ENCODE results near the gene TBC1D2.

Gene TBC1D2

GRCh38 chr9:98215821-98216220, 39.6 kb downstream of the TBC1D2 start:
- DNase-seq (ENCODE audit: low read depth in 2 of 2), result no peak

- DNase-seq (ENCODE audit: low read depth in 2 of 2), result no peak
These were observed 40.2 kb downstream of the TBC1D2 start for GRCh38 chr9:98215271-98215670.

- DNase-seq (ENCODE audit: low read depth in 2 of 2), result no peak
These were observed 40.6 kb downstream of the TBC1D2 start for GRCh38 chr9:98214811-98215210.

GRCh38 chr9:98211260-98211659, 44.2 kb downstream of the TBC1D2 start:
- DNase-seq (ENCODE audit: low read depth in 2 of 2), result no peak

GRCh38 chr9:98210435-98210834, 45.0 kb downstream of the TBC1D2 start:
- no peak for DNase-seq (ENCODE audit: low read depth in 2 of 2)

DNA sequence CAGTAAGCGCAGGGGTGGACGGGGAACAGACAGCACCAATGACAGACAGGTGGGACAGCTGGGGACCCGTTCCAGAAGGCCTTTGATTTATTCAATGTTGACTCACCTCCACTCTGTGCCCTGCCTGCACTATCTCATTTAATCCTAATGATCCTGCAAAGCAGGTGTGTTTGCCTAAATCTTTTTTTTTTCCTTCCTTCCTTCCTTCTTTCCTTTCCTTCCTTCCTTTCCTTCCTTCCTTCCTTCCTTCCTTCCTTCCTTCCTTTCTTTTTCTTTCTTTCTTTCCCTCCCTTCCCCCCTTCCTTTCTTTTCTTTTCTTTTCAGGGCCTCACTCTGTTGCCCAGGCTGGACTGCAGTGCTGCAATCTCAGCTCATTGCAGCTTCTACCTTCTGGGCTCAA, 45.9 kb downstream of the TBC1D2 start:
- no peak for DNase-seq (ENCODE audit: low read depth in 2 of 2)

GRCh38 chr9:98208635-98209034, 46.8 kb downstream of the TBC1D2 start:
- no peak for DNase-seq (ENCODE audit: low read depth in 2 of 2)

GRCh38 chr9:98207606-98208005, 47.8 kb downstream of the TBC1D2 start:
- DNase-seq (ENCODE audit: low read depth in 2 of 2), result no peak

DNA sequence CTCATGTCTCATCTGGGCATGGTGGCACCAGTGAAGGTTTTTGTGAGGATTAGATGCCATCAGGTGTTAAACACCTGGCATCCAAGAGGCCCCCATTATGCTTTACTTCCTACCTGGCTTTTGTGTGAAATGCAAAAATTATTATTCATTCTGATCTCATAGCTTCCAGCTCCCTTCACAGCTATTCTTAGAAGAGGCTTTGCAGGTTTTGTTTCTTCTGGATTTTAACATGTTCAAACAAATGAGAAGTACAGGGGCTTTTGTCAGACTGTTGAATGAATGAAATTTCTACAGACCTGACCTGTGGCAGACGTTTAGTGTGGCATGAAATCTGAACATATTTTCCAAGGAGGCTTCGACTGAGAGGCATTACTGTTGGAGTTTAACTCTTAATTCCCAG, 48.7 kb downstream of the TBC1D2 start:
- DNase-seq (ENCODE audit: low read depth in 2 of 2), result no peak

GRCh38 chr9:98204692-98205091, 50.8 kb downstream of the TBC1D2 start:
- DNase-seq (ENCODE audit: low read depth in 2 of 2), result no peak

DNA sequence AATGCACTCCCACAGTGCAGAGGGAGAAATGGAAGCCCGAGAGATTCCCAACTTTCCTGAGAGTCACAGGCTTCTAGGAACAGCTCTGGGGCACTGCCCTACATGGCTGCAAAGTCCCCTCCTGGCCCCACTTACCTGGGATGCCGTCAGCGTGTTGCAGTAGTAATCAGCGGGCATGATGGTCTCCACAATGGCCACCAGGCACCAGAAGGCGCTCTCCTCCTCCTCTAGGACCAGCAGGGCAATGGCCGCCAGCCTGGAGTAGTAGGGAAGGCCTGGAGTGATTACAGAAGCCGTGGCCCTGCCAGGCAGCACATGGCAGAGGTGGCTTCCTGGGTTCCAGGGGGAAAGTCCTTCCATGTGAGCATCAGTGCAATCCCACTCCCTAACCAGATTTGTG, 52.3 kb downstream of the TBC1D2 start:
- no peak for DNase-seq (ENCODE audit: low read depth in 2 of 2)

DNA sequence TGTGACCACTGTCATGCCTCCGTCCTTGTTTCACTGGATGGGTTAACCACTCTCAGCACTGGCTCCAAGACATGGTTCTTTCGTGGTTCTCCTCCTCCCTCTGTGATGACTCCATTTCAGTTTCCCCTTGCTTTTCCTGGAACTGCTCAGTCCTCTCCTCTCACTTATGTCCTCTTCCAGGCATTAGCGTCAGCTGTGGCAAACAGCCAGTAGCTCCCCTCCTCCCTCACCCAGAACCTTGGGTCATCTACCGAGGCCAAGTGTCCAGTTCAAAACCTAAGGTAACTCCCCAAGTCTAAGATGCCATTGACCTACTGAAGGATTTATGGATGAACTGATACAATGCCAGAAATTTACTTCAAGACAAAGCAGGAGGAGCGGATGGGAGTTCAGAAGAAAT, 53.2 kb downstream of the TBC1D2 start:
- no peak for DNase-seq (ENCODE audit: low read depth in 2 of 2)

GRCh38 chr9:98201749-98202148, 53.7 kb downstream of the TBC1D2 start:
- no peak for DNase-seq (ENCODE audit: low read depth in 2 of 2)

GRCh38 chr9:98201102-98201501, 54.3 kb downstream of the TBC1D2 start:
- no peak for DNase-seq (ENCODE audit: low read depth in 2 of 2)

GRCh38 chr9:98199388-98200033, 55.9 kb downstream of the TBC1D2 start:
- DNase-seq (ENCODE audit: low read depth in 2 of 2), result no peak

- DNase-seq (ENCODE audit: low read depth in 2 of 2), result no peak
These were observed 59.8 kb downstream of the TBC1D2 start for GRCh38 chr9:98195671-98196070.

GRCh38 chr9:98193336-98193944, 62.0 kb downstream of the TBC1D2 start:
- no peak for DNase-seq (ENCODE audit: low read depth in 2 of 2)

DNA sequence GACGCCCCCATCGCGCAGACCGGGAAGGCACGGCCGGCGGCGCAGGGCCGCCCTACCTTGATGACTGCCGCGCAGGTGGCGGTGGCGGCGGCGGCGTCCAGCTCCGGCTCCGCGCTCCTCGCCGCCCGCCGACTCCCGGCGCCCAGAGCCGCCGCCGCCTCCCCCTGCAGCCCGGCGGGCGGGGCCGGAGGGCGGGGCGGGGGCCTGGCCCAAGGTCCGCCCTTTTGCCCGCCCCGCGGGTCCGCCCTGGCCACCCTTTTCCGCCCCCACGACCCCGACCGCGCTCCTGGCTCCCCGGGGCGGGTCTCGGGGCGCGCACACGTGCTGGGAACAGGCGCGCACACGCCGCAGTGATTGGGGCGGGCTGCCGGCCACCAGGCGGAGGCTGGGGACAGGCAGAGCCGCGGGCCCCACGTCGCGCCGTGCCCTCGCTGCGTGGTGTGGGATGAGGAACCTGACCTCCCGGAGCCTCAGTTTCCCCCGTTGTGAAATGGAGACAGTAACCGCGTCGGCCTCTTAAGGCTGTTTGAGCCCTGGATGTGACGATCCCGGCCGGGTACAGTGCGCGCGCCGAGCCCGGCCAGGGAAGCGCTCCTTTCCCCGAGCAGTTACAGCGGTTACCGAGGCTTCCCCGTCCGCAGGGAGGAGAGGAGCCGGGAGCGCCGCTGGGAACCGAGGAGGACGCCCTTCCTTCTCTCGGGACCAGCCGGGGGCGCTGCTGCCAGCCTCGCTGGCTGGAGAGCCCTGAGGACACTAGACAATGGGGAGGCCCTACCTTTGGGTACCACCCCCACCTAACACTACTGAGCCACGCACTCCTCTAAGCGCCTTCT, 62.7 kb downstream of the TBC1D2 start, which contains the start of gene CORO2A:
TSS of gene CORO2A (minus strand) at position 135 of the 833 bp plus-strand sequence. CDS start 34,977 bp downstream, outside the sequence.
- peak; percentile 47 to 52 for DNase-seq (ENCODE audit: low read depth in 2 of 2)

- no peak for DNase-seq (ENCODE audit: low read depth in 2 of 2)
These were observed 63.6 kb downstream of the TBC1D2 start for GRCh38 chr9:98191671-98192502.

DNA sequence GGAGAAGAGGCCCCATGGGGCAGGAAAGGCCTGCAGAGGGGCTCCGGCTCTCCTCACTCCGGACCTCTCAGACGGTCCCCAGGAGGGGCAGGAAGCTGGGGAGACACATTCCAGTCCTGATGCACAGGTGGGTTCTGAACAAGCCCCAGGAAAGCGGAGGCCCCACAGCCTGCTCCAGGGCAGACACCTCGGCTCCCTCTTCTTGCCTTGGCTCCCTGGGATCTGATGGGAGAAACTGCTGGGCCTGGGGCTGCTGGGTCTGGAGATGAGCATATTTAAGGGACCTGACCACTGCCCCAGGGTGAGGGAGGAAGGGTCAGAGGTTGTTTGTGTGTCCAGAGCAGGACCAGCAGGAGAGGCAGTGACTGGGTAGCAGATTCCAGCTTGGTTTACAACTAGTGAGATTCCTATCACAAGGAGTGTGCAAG, 64.3 kb downstream of the TBC1D2 start:
- DNase-seq (ENCODE audit: low read depth in 2 of 2), result no peak

DNA sequence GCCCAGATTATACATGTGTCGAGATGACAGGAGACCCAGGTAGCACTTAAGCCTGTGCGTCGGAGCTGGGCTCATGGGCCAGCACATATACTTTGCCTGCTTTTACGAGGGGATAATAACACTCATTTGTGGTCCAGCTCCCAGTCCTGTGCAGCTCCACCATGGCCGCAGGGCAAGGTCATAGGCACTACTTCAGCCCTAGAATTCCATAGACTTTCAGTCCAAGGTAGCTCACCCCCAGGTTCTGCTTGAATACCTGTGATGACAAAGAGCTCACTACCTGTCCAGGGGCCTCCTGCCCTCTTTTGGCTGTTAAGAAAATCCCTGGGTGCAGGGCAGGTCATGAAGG, 64.7 kb downstream of the TBC1D2 start:
- DNase-seq (ENCODE audit: low read depth in 2 of 2), result no peak

GRCh38 chr9:98189412-98189811, 66.0 kb downstream of the TBC1D2 start:
- DNase-seq (ENCODE audit: low read depth in 2 of 2), result no peak
